Tibial artery (tissue), 4 donors: ENCODE data around the gene PNPLA5.

ENCODE experiments used
- DNase-seq, 2 donors: peaks; one replicate each; pipeline ENCODE4 v3.0.0-alpha.2; 2019
- H3K27ac ChIP-seq, 2 donors: fragments of 200-600 bp; sonication (generic) in 1 of 2; 1 replicate in 1 of 2; 2 replicates in 1 of 2; pipeline ENCODE4 v1.5.1; 2018 to 2019; ENCODE audit warnings: mild to moderate bottlenecking in 1 of 2
- H3K27me3 ChIP-seq, 2 donors: fragments of 200-600 bp; sonication (generic) in 1 of 2; one replicate each; pipeline versions ENCODE4 v1.5.1 to v1.6.0; 2016 to 2019
- H3K36me3 ChIP-seq, 3 donors: fragments of 200-600 bp; sonication (generic) in 2 of 3; one replicate each; pipeline ENCODE4 v1.5.1; 2016 to 2019; ENCODE audit warnings: mild to moderate bottlenecking in 2 of 3
- H3K4me1 ChIP-seq, 4 donors: fragments of 200-600 bp; sonication (generic) in 2 of 4; 1 replicate in 3 of 4; 2 replicates in 1 of 4; pipeline ENCODE4 v1.5.1; 2016 to 2019
- H3K4me3 ChIP-seq, 2 donors: fragments of 200-600 bp; sonication (generic) in 1 of 2; 1 replicate in 1 of 2; 2 replicates in 1 of 2; pipeline ENCODE4 v1.5.1; 2018 to 2019; ENCODE audit warnings: mild to moderate bottlenecking in 2 of 2
- H3K9me3 ChIP-seq, 3 donors: fragments of 200-600 bp; sonication (generic) in 1 of 3; one replicate each; pipeline ENCODE4 v1.5.1; 2016 to 2019
- CTCF ChIP-seq, 2 experiments: fragments of 200-600 bp in 1 of 2; fragments of 450-650 bp in 1 of 2; IDR thresholded peaks; one replicate each; pipeline ENCODE4 v1.5.1; 2017 to 2019; ENCODE audit warnings: antibody characterized with exemption in 2 of 2, mild to moderate bottlenecking in 1 of 2, moderate library complexity in 1 of 2
- intact Hi-C: fragments of 100-400 bp; cut with DNase I; formaldehyde crosslinking; loops from one replicate; pipeline ENCODE4 v1.15.0; 2023; ENCODE audit warnings: low total_unique reads

Gene PNPLA5

GRCh38 chr22:43832393-43833265 lies 59.2 kb downstream of the PNPLA5 start:
- no peak overlapping the region for H3K27ac ChIP-seq

GRCh38 chr22:43831561-43832392 lies 60.0 kb downstream of the PNPLA5 start:
- H3K36me3 ChIP-seq = no peaks in the 10 kb centered on the region
- intact Hi-C loops = no loop called here
- no peaks in the 10 kb centered on the region for H3K9me3 ChIP-seq
- peak in 1 of 2 donors; percentile 50 for DNase-seq
- H3K27me3 ChIP-seq = peaks cover 0 to 48% of the 10 kb centered on the region in 2 donors
- no peak overlapping the region for H3K4me3 ChIP-seq
- TF ChIP-seq CTCF (IDR thresholded peaks at IDR 0.05) = no peak
- H3K4me1 ChIP-seq = no peaks in the 10 kb centered on the region
- no peak overlapping the region for H3K27ac ChIP-seq

More at GRCh38 chr22:43832393-43833265, 59.2 kb downstream of the PNPLA5 start:
- Histone ChIP-seq H3K4me3 (no peak overlapping the region), H3K27me3 (peaks cover 0 to 53% of the 10 kb centered on the region in 2 donors), H3K9me3 (no peaks in the 10 kb centered on the region), H3K36me3 (no peaks in the 10 kb centered on the region), H3K4me1 (no peaks in the 10 kb centered on the region)
- intact Hi-C loops = no loop called here
- TF ChIP-seq CTCF (IDR thresholded peaks at IDR 0.05) = no peak
- DNase-seq = no peak

GRCh38 chr22:43830931-43831560 lies 60.8 kb downstream of the PNPLA5 start:
- Histone ChIP-seq H3K4me1 (no peaks in the 10 kb centered on the region), H3K36me3 (no peaks in the 10 kb centered on the region), H3K9me3 (no peaks in the 10 kb centered on the region), H3K4me3 (no peak overlapping the region), H3K27me3 (peaks cover 0 to 41% of the 10 kb centered on the region in 2 donors), H3K27ac (no peak overlapping the region)
- intact Hi-C loops = no loop called here
- peak in 1 of 2 donors; percentile 44 for DNase-seq
- TF ChIP-seq CTCF (IDR thresholded peaks at IDR 0.05) = no peak

GRCh38 chr22:43829904-43830851 lies 61.6 kb downstream of the PNPLA5 start:
- TF ChIP-seq CTCF (IDR thresholded peaks at IDR 0.05) = no peak
- Histone ChIP-seq H3K36me3 (no peaks in the 10 kb centered on the region), H3K9me3 (no peaks in the 10 kb centered on the region), H3K4me1 (no peaks in the 10 kb centered on the region), H3K4me3 (no peak overlapping the region), H3K27me3 (peaks cover 0 to 34% of the 10 kb centered on the region in 2 donors), H3K27ac (no peak overlapping the region)
- intact Hi-C loops = no loop called here
- DNase-seq = peak; percentile 67 to 74
